Measurements from ENCODE around the gene NCS1. TPM values are rescaled to one million over a fixed set of nuclear protein-coding genes. Genes with fewer than 3 reads are reported as not detected.
"Not testable (repeated sequence)": the region's sequence is repeated elsewhere in the genome, so short reads cannot be mapped to it uniquely, and the experiment has no call there.

The NCS1 gene
- total RNA-seq, 1 donor = 42.7 TPM

DNA sequence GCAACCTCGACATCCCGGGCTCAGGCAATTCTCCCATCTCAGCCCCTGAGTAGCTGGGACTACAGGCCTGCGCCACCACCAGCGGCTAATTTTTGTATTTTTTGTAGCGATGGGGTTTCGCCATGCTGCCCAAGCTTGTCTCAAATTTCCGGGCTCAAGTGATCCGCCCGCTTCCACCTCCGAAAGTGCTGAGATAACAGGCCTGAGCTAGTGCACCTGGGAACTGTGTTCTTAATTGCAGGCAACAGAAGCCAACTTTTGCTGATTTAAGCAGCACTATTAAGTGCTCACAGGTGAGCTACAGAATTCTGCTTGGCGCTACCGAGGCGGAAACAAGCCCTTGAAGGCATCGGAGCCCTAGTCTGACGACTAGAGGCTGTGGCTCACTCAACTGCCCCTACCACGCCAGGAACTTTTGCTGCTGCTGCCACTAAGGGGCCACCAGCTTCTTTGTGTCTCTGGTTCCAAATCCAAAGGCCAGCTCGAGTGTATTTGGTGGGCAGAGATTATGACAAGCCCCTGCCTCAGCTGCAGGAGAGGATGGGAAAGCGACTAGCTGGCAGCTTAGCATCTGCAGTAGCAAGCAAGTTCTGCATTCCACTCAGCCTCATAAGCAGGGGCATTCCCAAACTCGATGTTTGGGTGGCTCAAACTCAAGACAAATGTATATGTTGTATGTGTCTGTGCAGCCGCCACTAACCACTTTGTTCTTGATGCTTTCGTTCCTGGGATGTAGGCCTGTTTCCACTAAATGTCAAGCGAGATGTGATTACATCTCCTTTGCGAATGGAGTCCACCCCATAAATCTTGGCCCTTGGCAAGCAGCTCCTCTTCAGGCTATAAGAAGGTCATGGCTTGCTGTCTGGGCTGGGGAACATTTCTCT lies 82.8 kb downstream of the NCS1 start:
- no peak overlapping the region for H3K4me3 ChIP-seq (ENCODE audit: low read depth, low read length)
- no peak for DNase-seq (ENCODE audit: low read depth)
- TF ChIP-seq, protein P1, sequence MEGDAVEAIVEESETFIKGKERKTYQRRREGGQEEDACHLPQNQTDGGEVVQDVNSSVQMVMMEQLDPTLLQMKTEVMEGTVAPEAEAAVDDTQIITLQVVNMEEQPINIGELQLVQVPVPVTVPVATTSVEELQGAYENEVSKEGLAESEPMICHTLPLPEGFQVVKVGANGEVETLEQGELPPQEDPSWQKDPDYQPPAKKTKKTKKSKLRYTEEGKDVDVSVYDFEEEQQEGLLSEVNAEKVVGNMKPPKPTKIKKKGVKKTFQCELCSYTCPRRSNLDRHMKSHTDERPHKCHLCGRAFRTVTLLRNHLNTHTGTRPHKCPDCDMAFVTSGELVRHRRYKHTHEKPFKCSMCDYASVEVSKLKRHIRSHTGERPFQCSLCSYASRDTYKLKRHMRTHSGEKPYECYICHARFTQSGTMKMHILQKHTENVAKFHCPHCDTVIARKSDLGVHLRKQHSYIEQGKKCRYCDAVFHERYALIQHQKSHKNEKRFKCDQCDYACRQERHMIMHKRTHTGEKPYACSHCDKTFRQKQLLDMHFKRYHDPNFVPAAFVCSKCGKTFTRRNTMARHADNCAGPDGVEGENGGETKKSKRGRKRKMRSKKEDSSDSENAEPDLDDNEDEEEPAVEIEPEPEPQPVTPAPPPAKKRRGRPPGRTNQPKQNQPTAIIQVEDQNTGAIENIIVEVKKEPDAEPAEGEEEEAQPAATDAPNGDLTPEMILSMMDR (IDR thresholded peaks at IDR 0.05; ENCODE audit: insufficient read depth, low read depth, low read length) = no peak

- DNase-seq (ENCODE audit: low read depth) = no peak
- TF ChIP-seq, protein P1 (IDR thresholded peaks at IDR 0.05; ENCODE audit: insufficient read depth, low read depth, low read length) = no peak
- no peak overlapping the region for H3K4me3 ChIP-seq (ENCODE audit: low read depth, low read length)
Measured at GRCh38 chr9:130255631-130256134, 83.5 kb downstream of the NCS1 start.

- TF ChIP-seq, protein P1 (IDR thresholded peaks at IDR 0.05; ENCODE audit: insufficient read depth, low read depth, low read length) = no peak
- no peak overlapping the region for H3K4me3 ChIP-seq (ENCODE audit: low read depth, low read length)
- no peak for DNase-seq (ENCODE audit: low read depth)
Measured at GRCh38 chr9:130256644-130257043, 84.4 kb downstream of the NCS1 start.

DNA sequence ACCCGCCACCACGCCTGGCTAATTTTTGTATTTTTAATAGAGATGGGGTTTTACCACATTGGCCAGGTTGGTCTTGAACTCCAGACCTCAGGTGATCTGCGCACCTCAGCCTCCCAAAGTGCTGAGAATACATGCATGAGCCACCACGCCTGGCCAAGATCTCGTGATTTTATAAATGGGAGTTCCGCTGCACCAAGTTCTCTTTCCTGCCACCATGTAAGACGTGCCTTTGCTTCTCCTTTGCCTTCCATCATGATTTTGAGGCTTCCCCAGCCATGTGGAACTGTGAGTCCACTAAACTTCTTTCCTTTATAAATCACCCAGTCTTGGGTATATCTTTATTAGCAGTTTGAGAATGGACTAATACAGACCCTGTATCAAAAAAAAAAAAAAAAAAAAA lies 85.9 kb downstream of the NCS1 start:
- DNase-seq (ENCODE audit: low read depth); H3K4me3 ChIP-seq (ENCODE audit: low read depth, low read length): not testable (repeated sequence)

DNA sequence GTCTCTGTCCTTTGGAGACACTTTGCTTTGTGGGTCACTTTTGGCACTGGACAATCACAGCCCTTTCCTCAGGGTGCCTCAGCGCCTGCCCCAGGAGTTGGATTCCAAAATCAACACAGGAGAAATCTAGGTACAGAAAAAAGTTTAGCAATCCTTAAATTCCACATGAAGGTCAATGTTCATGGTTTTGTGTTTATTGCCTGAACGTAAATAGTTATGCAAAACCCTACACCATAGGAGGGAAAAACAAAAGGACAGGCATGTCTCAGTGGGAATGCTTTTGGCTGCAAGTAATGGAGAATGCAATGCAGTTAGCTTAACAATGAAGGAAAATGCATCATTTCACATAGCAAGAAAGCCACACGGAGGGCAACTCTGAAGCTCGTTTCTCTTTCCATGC lies 86.8 kb downstream of the NCS1 start:
- H3K4me3 ChIP-seq (ENCODE audit: low read depth, low read length) = no peak overlapping the region
- no peak for DNase-seq (ENCODE audit: low read depth)
- TF ChIP-seq, protein P1 (IDR thresholded peaks at IDR 0.05; ENCODE audit: insufficient read depth, low read depth, low read length) = no peak

DNA sequence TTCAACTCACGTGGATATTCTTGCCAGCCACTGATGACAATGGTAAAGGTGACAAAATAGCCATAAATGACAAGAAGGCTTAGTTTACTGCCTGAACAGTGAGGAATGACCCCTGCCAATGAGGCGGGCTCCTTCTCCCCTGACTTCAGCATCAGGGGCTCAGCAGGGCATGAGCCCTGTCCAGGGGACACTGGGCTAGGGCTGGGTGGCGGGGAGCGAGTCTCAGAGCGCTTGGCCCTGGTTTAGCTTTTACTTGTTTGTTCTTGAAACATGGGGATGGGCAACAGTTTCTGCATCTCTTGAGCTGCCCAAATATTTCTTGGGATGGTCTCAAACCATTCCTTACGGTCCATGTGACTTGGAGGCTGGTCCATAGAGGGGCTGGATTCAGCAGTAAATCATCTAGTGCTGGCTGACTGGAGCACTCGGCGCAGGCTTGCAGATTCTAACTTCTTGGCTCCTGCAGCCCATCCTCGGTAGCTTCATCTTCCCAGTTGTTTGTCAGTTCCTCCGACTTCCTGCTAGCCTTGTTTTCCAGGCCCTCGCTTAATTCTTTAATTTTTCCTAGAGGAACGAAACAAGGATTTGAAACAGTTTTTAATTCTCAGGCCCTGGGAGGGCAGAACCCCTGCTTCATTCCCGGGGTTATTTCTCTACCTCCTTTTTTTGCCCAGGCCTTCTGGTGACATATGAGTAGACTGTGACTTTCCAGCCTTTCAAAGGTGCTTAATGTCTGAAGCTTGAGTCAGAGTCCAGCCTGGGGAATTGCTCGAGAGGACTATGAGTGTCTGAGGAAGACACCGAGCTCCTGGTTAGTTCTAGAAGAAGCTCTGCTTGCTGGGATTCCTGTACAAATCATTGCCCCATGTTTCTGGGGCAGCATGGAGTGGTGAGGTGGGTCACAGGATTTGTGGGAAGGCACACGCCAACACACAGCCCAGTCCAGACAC lies 88.9 kb downstream of the NCS1 start:
- no peak for DNase-seq (ENCODE audit: low read depth)
- TF ChIP-seq, protein P1 (IDR thresholded peaks at IDR 0.05; ENCODE audit: insufficient read depth, low read depth, low read length) = no peak
- no peak overlapping the region for H3K4me3 ChIP-seq (ENCODE audit: low read depth, low read length)
